Stimulated activated CD4-positive, alpha-beta T cell treated with anti-CD3 and anti-CD28 coated beads, Interleukin-4, amount 100 ng/mL, for 4 hours (primary cell): Measurements from ENCODE around the gene FAM83F.

Experiments used
- DNase-seq, 2 experiments: peaks; one replicate each; pipeline ENCODE4 v3.0.0-alpha.2; 2020

The FAM83F gene

DNA sequence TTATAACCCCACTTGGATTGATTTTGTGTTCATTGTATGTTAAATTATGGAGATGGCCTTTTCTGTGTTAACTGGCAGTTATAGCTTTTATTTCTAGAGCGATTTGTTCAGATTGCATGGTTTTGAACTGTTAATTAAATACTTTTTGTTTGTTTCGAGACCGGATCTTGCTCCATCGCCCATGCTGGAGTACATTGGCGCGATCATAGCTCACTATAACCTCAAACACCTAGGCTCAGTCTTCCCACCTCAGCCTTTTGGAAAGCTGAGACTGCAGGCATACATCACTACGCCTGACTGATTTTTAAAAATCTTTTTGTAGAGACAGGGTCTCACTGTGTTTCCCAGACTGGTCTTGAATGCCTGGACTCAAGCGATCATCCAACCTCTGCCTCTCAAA, 77.0 kb downstream of the FAM83F start:
- no peak for DNase-seq

DNA sequence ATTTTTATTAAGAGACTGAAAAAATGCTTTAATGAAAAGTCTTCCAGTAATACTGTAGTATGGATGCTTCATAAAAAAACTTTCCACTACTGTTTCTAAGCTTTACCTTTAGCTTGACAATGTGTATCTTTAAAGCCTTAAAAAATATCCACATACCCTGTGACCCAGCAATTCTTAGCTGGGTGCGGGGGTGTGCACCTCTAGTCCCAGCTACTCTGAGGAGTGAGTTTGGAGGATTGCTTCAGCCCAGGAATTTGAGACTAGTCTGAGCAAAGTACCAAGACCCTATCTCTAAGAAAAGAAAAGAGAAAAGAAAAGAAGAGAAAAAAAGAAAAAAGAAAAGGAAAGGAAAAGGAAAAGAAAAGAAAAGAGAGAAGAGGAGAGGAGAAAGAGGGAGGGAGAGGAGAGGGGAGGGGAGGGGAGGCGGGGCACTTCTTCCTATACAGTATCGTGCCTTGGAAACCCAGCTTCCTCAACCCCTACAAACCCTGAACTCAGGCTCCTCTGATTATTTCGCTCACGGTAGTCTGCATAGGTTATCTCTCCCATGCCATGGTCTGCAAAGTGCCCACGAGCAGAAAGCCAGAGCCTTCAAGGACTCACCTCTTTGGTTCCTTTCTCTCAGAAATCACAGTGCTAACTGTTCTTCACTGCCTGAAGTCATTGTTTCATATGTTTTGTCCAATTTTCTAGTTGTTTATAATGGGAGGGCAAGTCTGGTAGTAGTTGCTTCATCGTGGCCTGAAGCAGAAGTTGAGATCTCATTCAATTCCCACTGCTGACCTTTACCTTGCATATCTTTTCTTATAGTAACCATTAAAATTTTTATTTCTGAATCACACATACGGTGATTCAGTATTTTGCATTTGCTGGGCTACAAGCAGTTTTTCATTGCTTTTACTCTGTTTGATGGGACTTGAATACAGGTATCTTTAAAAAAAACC, 82.2 kb downstream of the FAM83F start:
- DNase-seq, result no peak

DNA sequence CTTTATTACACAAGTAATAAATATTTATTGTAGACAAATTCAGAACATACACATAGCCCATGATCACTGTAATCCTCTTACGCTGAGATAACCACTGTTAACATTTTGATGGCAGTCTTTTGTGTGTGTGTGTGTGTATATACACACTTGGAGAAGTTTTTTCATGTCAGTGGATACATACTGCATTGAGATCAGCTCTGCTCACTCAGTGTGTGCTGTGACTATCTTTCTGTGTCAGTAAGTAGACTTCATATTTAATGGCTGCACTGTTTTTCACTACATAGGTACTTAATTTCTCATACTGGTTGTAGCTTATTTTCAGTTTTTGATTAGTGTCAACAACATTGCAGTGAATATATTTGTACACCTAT, 82.9 kb downstream of the FAM83F start:
- DNase-seq, result no peak

DNA sequence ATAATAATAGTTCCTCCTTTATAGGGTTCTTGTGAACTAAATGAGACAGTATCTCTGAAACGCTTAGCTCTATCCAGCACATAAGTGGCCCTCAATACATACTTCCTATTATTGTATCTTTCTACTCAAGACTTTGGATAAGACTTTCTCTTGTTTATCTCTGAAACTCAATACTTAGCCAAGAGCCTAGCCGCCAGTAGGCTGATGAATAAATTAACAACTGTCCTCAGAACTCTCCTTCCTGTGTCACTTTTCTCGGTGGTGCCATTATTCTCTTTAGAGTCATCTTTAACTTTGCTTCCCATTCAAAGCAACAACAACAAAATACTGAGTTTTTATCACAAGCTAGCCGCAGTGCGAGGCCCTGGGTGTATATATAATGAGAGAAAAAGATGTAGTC, 86.9 kb downstream of the FAM83F start:
- DNase-seq, result no peak

DNA sequence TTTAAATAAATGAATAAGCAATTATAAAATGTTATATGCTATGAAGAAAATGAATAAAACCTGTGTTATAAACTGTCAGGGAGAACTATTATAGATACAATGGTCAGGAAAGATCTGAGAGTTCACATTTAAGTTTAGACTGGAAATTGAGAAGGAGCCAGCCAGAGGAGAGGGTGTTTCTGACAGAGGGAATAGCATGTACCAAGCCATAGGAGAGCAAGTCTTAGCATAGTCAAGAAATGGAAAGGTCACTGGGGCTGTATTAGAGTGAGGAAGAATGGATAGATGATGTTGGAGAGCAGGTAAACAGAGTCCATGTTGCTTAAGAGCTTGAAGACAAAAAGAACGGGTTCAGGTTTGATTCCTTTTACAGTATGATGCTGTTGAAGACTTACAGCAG, 87.4 kb downstream of the FAM83F start:
- DNase-seq, result no peak

DNA sequence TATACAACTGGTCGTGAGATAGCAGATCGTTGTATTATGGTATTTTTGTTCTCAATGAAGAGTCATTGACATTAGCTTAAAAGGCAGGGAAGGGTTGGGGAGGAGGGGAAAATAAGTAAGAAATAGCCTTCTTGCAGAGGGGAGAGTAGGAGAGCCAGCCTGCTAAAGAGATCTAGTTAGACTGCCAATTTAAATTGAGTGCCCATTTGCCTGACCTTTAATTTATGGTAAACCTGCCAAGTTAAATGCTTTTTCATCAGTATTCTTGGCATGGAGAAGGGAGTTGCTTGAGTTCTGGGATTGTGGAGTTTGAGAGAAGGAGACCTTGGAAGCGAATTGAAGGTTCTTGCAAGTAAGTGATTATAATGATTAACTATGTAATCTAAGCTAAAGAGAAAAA, 89.0 kb downstream of the FAM83F start:
- DNase-seq, result no peak

DNA sequence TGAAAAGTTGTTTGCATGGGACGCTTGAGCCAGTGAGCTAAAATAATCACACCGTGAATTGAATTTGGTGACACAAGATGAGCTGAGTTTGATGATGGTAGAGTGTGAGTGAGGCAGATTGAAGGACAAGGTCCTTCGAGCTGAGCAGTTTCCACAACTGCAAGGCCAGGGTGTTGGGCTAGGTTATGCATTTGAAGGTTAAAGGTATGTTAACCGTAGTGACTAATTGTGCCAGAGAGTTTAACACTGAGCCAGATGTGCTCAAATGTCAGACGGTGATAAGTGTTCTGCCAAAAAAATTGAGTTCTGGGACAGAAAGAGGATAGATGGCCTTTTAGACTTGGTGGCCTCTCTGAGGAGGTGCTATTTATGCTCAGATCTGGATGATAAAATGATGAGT, 89.5 kb downstream of the FAM83F start:
- DNase-seq, result no peak

DNA sequence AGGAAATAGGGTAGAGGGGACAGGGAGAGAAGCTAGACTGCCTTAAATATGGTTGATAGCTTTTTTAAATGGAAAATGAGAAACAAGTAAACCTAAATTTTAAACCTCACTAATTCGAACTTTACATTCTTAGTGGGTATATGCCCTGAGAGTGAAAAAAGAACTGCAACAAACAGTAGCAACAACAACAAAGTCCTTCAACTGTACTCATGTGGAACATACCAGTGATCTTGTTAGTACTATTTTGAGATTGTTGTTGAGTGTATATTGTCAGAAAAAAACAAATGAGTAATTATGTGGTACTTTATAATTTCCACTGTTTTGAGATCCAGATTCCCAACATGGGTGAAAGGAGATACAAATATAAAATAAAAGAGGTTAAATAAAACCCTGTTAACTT, 94.1 kb downstream of the FAM83F start:
- DNase-seq, result no peak
